GM19193 (cell line): Measurements from ENCODE around the gene LGR5.

ENCODE experiments used
- POLR2A ChIP-seq: IDR thresholded peaks from 4 replicates; pipeline ENCODE4 v1.6.1; 2011; ENCODE audit not compliant: insufficient read depth, insufficient read length; ENCODE audit errors: extremely low read depth

The LGR5 gene

GRCh38 chr12:71478270-71478669, 38.7 kb downstream of the LGR5 start:
- TF ChIP-seq POLR2A: no peak

GRCh38 chr12:71484272-71484905, 44.8 kb downstream of the LGR5 start:
- no peak for TF ChIP-seq POLR2A

- TF ChIP-seq POLR2A: no peak
Observed at GRCh38 chr12:71492604-71493003, 53.0 kb downstream of the LGR5 start.

GRCh38 chr12:71499834-71500233, 60.2 kb downstream of the LGR5 start:
- TF ChIP-seq POLR2A: no peak

GRCh38 chr12:71503579-71504391, 64.2 kb downstream of the LGR5 start:
- TF ChIP-seq POLR2A: no peak

DNA sequence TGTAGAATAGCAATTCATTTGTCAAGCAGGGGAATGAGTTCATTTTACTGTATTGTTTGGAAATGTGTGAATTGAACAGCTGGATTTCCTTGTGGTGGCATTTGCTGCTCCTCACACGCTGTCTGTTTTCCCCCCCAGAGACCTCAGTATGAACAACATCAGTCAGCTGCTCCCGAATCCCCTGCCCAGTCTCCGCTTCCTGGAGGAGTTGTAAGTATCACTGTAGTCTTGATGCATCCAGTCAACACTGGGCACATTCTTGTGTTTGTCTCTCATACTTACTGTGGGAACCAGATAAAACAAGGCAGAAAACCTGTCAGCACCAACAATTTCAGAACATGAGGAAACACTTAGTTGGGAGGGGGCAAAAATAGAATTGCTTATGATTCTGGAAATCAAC, 64.9 kb downstream of the LGR5 start:
- TF ChIP-seq POLR2A: no peak

- TF ChIP-seq POLR2A: no peak
Observed at GRCh38 chr12:71509705-71510104, 70.1 kb downstream of the LGR5 start.

GRCh38 chr12:71517145-71517846, 77.7 kb downstream of the LGR5 start:
- TF ChIP-seq POLR2A: no peak

DNA sequence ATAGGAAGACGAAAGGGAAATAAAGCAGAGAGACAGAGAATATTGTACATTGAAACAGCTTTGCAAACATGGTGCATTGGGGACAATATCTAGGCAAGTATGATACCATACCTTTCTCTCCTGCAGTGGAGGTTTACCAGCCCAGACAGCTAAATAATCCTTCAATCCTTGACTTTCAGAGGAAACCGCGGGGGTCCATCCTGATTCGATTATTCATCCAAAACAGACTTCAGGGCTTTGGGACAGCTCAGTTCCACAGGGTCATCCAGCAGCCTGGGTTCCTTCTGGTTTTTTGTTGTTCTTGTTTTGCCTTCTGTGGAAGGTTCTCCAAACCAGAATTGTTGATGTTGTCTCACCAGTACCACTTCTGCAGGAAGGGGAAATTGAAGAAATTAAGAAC, 81.5 kb downstream of the LGR5 start:
- TF ChIP-seq POLR2A: no peak

- no peak for TF ChIP-seq POLR2A
Observed at GRCh38 chr12:71524626-71525025, 85.0 kb downstream of the LGR5 start.

- no peak for TF ChIP-seq POLR2A
Observed at GRCh38 chr12:71533703-71534102, 94.1 kb downstream of the LGR5 start.

DNA sequence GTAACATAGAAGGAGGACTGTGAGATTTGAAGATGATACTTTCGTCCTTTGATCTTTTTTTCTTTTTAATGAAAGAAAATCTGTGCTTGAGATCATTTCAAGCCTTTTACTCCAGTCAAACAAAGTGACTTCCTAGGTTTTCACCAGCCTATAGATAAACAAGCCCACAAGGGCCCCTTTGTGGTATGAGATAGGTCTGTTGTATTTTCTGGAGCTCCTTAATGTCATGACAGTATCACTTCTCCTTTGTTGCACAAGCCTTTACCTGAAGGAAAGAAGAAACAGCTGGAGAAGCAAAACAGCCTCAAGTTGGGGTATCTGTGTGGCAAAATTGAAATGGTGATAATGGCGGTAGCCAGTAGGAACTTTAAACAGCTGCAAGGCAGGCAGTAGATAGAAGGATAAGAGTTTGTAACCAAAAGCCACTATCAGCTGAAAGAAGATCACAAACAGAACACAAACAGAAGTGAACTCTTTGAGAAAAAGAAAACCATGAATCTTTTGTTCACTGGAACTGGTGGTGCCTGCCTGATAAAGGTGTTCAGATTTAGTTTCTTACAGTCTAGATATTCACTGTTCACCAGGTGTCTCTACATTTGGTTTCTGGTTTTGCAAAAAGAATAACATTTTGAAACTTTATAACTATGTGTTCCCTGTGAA, 96.8 kb downstream of the LGR5 start:
- TF ChIP-seq POLR2A: no peak

DNA sequence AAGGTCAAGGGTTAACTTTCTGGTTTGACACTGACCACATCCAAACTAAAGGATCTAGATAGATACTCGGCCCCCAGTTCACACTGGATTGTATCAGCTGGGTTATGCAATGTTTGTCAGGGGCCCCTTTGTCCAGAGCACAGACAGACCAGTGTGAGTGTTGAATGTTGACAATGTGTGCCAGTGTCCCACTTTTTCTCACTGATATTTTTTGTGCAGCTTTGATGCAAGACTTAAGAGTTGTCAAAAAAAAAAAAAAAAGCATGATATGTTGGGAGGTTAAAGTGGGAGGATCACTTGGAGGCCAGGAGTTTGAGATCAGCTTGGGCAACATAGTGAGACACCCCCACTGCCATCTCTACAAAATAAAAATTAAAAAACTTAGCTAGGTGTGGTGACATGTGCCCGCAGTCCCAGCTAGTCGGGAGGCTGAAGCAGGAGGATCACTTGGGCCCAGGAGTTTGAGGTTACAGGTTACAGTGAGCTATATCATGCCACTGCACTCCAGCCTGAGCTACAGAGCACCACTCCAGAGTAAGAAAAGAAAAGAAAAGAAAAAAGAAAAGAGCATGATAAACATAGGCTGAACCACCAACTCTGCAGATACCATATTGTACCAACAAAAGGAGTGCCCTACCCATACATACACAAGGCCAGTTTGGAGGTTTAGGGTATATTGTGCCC, 97.5 kb downstream of the LGR5 start:
- TF ChIP-seq POLR2A: no peak

GRCh38 chr12:71538807-71539206, 99.2 kb downstream of the LGR5 start:
- TF ChIP-seq POLR2A: no peak

DNA sequence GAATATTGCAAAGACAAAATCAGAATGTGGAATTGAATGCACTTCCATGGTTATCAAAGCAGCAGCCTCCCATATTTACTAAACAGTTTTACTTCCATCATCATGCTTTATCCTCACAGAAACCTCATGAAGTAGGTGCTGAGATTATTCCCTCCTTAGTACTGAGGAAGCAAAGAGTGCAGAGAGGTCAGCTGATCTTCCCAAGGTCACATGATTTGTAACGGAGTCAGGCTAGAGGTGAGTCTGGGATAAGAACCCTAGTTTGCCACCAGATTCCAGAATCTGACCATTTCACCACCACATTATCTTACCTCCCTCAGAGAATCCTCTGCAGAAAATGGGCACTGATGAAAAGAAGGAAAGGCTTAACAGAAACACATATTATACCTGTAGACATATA, 102.0 kb downstream of the LGR5 start:
- TF ChIP-seq POLR2A: no peak
